Esophagus muscularis mucosa (tissue), 4 donors: ENCODE data around the gene FGF14.

Experiments used
- EP300 ChIP-seq: sonication (generic); formaldehyde crosslinking; IDR thresholded peaks from one replicate; pipeline ENCODE4 v1.6.1; 2017; ENCODE audit warnings: antibody characterized with exemption
- POLR2A ChIP-seq: fragments of 450-650 bp; IDR thresholded peaks from one replicate; pipeline ENCODE4 v1.6.1; 2017; ENCODE audit warnings: antibody characterized with exemption, moderate library complexity, mild to moderate bottlenecking, low read depth
- TF ChIP-seq, protein P1 (sequence below), 3 experiments: fragments of 200-600 bp in 2 of 3; fragments of 450-650 bp in 1 of 3; sonication (generic) in 2 of 3; IDR thresholded peaks; one replicate each; pipeline ENCODE4 v1.5.1; 2017 to 2019; ENCODE audit warnings: antibody characterized with exemption in 3 of 3, mild to moderate bottlenecking in 2 of 3, moderate library complexity in 1 of 3

DNA sequence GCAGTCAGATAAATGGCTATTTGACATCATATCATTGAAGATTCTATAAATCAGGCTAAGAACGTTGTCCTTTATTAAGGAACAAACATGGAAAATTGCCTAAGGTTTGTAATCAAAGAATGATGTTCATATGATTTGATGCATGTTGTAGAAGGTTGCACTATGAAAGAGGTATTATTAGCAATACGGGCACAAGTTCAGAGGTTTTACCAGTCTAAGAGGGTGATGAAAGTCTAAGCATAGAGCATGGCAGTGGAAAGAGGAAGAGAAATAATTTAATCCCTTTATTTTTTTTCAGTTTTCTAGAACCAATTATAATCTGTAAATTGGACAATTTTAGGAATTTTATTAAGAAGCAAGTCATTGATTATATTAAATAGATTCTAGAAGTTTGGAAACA, 450.7 kb downstream of the FGF14 start:
- TF ChIP-seq, protein P1, sequence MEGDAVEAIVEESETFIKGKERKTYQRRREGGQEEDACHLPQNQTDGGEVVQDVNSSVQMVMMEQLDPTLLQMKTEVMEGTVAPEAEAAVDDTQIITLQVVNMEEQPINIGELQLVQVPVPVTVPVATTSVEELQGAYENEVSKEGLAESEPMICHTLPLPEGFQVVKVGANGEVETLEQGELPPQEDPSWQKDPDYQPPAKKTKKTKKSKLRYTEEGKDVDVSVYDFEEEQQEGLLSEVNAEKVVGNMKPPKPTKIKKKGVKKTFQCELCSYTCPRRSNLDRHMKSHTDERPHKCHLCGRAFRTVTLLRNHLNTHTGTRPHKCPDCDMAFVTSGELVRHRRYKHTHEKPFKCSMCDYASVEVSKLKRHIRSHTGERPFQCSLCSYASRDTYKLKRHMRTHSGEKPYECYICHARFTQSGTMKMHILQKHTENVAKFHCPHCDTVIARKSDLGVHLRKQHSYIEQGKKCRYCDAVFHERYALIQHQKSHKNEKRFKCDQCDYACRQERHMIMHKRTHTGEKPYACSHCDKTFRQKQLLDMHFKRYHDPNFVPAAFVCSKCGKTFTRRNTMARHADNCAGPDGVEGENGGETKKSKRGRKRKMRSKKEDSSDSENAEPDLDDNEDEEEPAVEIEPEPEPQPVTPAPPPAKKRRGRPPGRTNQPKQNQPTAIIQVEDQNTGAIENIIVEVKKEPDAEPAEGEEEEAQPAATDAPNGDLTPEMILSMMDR (IDR thresholded peaks at IDR 0.05) = no peak
- TF ChIP-seq POLR2A (no peak), EP300 (no peak)
